GM21619 (cell line): ENCODE data around the gene WBP1.
"Not testable (repeated sequence)": the region's sequence is repeated elsewhere in the genome, so short reads cannot be mapped to it uniquely, and the experiment has no call there.

Experiments
- ATAC-seq: cut with Tn5 transposase; IDR thresholded peaks from one replicate; pipeline ENCODE4 v1.9.1; 2021; ENCODE audit not compliant: unreplicated experiment

The WBP1 gene

GRCh38 chr2:74426181-74426758 lies 32.0 kb upstream of the WBP1 start:
- ATAC-seq: no peak

- no peak for ATAC-seq
These were observed 30.7 kb upstream of the WBP1 start for GRCh38 chr2:74427551-74427950.

- ATAC-seq: no peak
These were observed 29.6 kb upstream of the WBP1 start for GRCh38 chr2:74428675-74429074.

- no peak for ATAC-seq
These were observed 28.5 kb upstream of the WBP1 start for GRCh38 chr2:74429487-74430451.

GRCh38 chr2:74430502-74430901 lies 27.7 kb upstream of the WBP1 start:
- ATAC-seq: no peak

- ATAC-seq: no peak
These were observed 22.0 kb upstream of the WBP1 start for GRCh38 chr2:74436111-74436805.

GRCh38 chr2:74436848-74437695 lies 21.2 kb upstream of the WBP1 start:
- no peak for ATAC-seq

- no peak for ATAC-seq
These were observed 20.0 kb upstream of the WBP1 start for GRCh38 chr2:74438248-74438647.

GRCh38 chr2:74439373-74439772 lies 18.9 kb upstream of the WBP1 start:
- ATAC-seq: no peak

GRCh38 chr2:74439803-74440377 lies 18.3 kb upstream of the WBP1 start:
- no peak for ATAC-seq

- peak; percentile 86 for ATAC-seq
These were observed 17.7 kb upstream of the WBP1 start for GRCh38 chr2:74440378-74441169.

GRCh38 chr2:74441170-74441689 lies 17.0 kb upstream of the WBP1 start:
- ATAC-seq: no peak

GRCh38 chr2:74441690-74442482 lies 16.4 kb upstream of the WBP1 start, which contains the start of gene RTKN:
TSS of gene RTKN (minus strand) at chr2:74441937. CDS start at chr2:74441816, 121 bp downstream.
- no peak for ATAC-seq

GRCh38 chr2:74442483-74443297 lies 15.5 kb upstream of the WBP1 start:
- ATAC-seq: not testable (repeated sequence)

GRCh38 chr2:74444498-74445318 lies 13.5 kb upstream of the WBP1 start:
- no peak for ATAC-seq

GRCh38 chr2:74447230-74447999 lies 10.8 kb upstream of the WBP1 start:
- ATAC-seq: no peak
